ENCODE measurements around the gene POLD3.

The POLD3 gene

DNA sequence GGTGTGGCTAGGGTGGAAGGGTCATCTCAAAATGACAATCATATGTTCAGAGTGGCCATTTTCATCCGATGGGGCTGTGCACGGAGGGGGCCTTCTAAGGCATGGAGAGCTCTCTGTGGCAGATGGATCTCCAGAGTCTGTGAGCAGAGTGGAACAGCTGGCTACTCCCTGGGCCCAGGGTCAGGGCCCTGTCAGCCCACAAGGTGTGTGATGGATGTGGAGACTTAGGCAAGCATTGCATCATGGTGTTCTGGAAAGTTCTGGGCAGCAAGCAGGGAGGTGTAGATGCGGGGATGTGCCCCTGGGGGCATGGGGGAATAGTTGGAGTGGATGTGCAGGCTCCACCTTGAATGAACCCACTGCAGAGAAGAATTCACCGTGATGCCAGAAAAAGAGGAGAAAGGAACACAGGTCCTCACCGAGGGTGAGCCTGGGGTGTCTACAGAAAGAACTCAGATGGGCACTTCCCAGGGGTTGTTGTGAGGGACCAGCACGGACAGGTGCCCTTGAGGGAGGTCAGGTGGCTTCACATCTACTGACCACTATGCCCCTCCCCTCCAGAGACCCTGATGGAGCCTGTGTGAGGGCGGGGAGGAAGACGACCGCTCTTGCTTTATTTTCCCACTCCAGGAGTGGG is 87.8 kb downstream of the POLD3 start:
- TF ChIP-seq ZC3H10 (CRISPR knock-in tag; IDR thresholded peaks at IDR 0.05) (no peak), OSR1 (CRISPR knock-in tag; IDR thresholded peaks at IDR 0.05) (no peak), ISL1 (CRISPR knock-in tag; IDR thresholded peaks at IDR 0.05) (no peak), ESRRG (CRISPR knock-in tag; IDR thresholded peaks at IDR 0.05) (no peak), ZNF8 (CRISPR knock-in tag; IDR thresholded peaks at IDR 0.05) (no peak), ZFP30 (CRISPR knock-in tag; IDR thresholded peaks at IDR 0.05) (no peak), ZNF70 (CRISPR knock-in tag; IDR thresholded peaks at IDR 0.05) (no peak), ZNF565 (CRISPR knock-in tag; conservative IDR thresholded peaks at IDR 0.05; ENCODE audit: low read depth) (no peak), TCF4 (CRISPR knock-in tag; IDR thresholded peaks at IDR 0.05; ENCODE audit: borderline replicate concordance) (no peak), BACH2 (CRISPR knock-in tag; IDR thresholded peaks at IDR 0.05; ENCODE audit: borderline replicate concordance) (no peak), PPARA (CRISPR knock-in tag; IDR thresholded peaks at IDR 0.05; ENCODE audit: borderline replicate concordance) (no peak), CSDC2 (CRISPR knock-in tag; IDR thresholded peaks at IDR 0.05) (no peak), GLIS3 (CRISPR knock-in tag; IDR thresholded peaks at IDR 0.05) (no peak), ARNTL (CRISPR knock-in tag; IDR thresholded peaks at IDR 0.05; ENCODE audit: borderline replicate concordance, low read depth) (no peak), SNAI2 (CRISPR knock-in tag; IDR thresholded peaks at IDR 0.05) (no peak), TOX (CRISPR knock-in tag; IDR thresholded peaks at IDR 0.05; ENCODE audit: borderline replicate concordance) (no peak)
- TF ChIP-seq, protein P1, sequence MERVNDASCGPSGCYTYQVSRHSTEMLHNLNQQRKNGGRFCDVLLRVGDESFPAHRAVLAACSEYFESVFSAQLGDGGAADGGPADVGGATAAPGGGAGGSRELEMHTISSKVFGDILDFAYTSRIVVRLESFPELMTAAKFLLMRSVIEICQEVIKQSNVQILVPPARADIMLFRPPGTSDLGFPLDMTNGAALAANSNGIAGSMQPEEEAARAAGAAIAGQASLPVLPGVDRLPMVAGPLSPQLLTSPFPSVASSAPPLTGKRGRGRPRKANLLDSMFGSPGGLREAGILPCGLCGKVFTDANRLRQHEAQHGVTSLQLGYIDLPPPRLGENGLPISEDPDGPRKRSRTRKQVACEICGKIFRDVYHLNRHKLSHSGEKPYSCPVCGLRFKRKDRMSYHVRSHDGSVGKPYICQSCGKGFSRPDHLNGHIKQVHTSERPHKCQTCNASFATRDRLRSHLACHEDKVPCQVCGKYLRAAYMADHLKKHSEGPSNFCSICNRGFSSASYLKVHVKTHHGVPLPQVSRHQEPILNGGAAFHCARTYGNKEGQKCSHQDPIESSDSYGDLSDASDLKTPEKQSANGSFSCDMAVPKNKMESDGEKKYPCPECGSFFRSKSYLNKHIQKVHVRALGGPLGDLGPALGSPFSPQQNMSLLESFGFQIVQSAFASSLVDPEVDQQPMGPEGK (CRISPR knock-in tag; IDR thresholded peaks at IDR 0.05; ENCODE audit: borderline replicate concordance) = no peak
- TF ChIP-seq, protein P2, sequence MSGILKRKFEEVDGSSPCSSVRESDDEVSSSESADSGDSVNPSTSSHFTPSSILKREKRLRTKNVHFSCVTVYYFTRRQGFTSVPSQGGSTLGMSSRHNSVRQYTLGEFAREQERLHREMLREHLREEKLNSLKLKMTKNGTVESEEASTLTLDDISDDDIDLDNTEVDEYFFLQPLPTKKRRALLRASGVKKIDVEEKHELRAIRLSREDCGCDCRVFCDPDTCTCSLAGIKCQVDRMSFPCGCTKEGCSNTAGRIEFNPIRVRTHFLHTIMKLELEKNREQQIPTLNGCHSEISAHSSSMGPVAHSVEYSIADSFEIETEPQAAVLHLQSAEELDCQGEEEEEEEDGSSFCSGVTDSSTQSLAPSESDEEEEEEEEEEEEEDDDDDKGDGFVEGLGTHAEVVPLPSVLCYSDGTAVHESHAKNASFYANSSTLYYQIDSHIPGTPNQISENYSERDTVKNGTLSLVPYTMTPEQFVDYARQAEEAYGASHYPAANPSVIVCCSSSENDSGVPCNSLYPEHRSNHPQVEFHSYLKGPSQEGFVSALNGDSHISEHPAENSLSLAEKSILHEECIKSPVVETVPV (CRISPR knock-in tag; IDR thresholded peaks at IDR 0.05) = no peak
- ATAC-seq = no peak

DNA sequence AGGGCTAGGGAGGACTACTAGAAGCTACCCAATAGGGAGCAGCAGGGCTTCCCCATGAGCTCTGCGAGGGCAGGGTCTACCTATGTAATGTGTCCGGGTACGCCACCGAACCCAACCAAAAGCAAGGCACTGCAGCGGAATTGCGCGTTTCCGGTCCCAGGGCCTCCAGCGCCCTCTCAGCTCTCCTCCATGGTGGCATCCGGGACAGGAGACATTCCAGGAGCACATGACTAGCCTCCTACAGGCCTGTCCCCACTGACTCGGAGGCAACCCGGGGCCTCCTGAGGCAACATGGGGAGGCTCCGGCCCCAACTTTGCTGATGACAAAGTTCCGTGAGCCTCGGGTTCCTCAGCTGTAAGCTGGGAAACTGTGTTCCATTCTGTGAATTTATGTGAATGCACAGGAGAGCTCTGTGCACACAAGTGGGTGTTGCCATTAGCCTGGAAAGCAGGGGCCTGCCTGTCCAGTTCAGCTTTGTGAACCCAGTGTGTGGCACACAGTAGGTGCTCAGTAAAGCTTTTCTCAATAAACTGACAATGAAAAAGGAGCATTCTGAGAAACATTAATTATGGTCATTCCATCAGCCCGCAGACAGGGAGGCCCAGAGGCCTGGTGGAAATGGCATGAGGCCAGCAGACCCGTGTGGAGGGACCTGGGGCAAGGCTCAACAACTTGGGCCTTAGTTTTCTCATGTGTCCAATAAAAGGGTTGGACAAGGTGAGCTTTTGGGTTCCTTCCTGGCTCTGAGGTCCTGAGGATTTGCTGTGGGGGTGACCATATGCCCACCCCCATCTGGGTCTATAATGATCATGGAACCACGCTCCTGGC is 88.5 kb downstream of the POLD3 start:
- no peak for ATAC-seq
- TF ChIP-seq, protein P2 (CRISPR knock-in tag; IDR thresholded peaks at IDR 0.05) = no peak
- TF ChIP-seq, protein P1 (CRISPR knock-in tag; IDR thresholded peaks at IDR 0.05; ENCODE audit: borderline replicate concordance) = no peak
- TF ChIP-seq OSR1 (CRISPR knock-in tag; IDR thresholded peaks at IDR 0.05) (no peak), ARNTL (CRISPR knock-in tag; IDR thresholded peaks at IDR 0.05; ENCODE audit: borderline replicate concordance, low read depth) (no peak), RARB (CRISPR knock-in tag; IDR thresholded peaks at IDR 0.05) (no peak), ZNF70 (CRISPR knock-in tag; IDR thresholded peaks at IDR 0.05) (no peak), ESRRG (CRISPR knock-in tag; IDR thresholded peaks at IDR 0.05) (no peak), ZFP30 (CRISPR knock-in tag; IDR thresholded peaks at IDR 0.05) (no peak), TCF4 (CRISPR knock-in tag; IDR thresholded peaks at IDR 0.05; ENCODE audit: borderline replicate concordance) (no peak), ZNF8 (CRISPR knock-in tag; IDR thresholded peaks at IDR 0.05) (no peak), ZC3H10 (CRISPR knock-in tag; IDR thresholded peaks at IDR 0.05) (no peak), SNAI2 (CRISPR knock-in tag; IDR thresholded peaks at IDR 0.05) (no peak)
- TF ChIP-seq, protein P3, sequence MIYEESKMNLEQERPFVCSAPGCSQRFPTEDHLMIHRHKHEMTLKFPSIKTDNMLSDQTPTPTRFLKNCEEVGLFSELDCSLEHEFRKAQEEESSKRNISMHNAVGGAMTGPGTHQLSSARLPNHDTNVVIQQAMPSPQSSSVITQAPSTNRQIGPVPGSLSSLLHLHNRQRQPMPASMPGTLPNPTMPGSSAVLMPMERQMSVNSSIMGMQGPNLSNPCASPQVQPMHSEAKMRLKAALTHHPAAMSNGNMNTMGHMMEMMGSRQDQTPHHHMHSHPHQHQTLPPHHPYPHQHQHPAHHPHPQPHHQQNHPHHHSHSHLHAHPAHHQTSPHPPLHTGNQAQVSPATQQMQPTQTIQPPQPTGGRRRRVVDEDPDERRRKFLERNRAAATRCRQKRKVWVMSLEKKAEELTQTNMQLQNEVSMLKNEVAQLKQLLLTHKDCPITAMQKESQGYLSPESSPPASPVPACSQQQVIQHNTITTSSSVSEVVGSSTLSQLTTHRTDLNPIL (CRISPR knock-in tag; IDR thresholded peaks at IDR 0.05; ENCODE audit: low read depth) = no peak
- TF ChIP-seq, protein P4, sequence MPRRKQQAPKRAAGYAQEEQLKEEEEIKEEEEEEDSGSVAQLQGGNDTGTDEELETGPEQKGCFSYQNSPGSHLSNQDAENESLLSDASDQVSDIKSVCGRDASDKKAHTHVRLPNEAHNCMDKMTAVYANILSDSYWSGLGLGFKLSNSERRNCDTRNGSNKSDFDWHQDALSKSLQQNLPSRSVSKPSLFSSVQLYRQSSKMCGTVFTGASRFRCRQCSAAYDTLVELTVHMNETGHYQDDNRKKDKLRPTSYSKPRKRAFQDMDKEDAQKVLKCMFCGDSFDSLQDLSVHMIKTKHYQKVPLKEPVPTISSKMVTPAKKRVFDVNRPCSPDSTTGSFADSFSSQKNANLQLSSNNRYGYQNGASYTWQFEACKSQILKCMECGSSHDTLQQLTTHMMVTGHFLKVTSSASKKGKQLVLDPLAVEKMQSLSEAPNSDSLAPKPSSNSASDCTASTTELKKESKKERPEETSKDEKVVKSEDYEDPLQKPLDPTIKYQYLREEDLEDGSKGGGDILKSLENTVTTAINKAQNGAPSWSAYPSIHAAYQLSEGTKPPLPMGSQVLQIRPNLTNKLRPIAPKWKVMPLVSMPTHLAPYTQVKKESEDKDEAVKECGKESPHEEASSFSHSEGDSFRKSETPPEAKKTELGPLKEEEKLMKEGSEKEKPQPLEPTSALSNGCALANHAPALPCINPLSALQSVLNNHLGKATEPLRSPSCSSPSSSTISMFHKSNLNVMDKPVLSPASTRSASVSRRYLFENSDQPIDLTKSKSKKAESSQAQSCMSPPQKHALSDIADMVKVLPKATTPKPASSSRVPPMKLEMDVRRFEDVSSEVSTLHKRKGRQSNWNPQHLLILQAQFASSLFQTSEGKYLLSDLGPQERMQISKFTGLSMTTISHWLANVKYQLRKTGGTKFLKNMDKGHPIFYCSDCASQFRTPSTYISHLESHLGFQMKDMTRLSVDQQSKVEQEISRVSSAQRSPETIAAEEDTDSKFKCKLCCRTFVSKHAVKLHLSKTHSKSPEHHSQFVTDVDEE (CRISPR knock-in tag; IDR thresholded peaks at IDR 0.05) = no peak
